ENCODE results near the gene IL17RD.

IL17RD gene

DNA sequence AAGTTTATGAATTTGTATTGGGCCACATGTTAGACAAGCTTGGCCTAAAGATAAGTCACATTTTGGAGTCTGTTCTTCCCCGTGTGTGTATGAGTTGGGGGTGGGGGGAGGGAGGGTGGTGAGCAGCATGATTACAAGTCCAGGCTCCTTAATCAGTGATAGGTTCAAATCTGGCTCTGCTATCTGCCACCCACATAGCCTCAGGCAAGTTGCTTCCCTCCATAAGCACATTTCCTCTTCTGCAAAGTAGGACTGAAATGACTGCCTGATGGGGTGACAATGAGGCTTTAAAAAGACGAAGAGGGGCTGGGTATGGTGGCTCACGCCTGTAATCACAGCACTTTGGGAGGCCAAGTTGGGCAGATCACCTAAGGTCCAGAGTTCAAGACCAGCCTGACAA lies 105.7 kb downstream of the IL17RD start:
- peak overlapping the region; percentile 0 for H2BK5ac ChIP-seq (ENCODE audit: low read depth, low read length, poor library complexity)
- H3K23ac ChIP-seq (ENCODE audit: low read length): no peak overlapping the region
- H3K4me1 ChIP-seq (ENCODE audit: control insufficient read depth in 1 of 2, insufficient read depth in 2 of 2, low read length in 2 of 2): peaks cover 8 to 13% of the 10 kb centered on the region in 2 experiments
- no peak overlapping the region for H4K12ac ChIP-seq (ENCODE audit: low read depth, low read length)
- no peak overlapping the region for H4K8ac ChIP-seq (ENCODE audit: low read depth, low read length)
- no peak overlapping the region for H3K4me2 ChIP-seq (ENCODE audit: low read length)
- WGBS (ENCODE audit: extremely low coverage, insufficient coverage, insufficient read length): no CpG with 5 or more reads among the region's 3 CpGs
- DNase-seq: no peak
- no peak overlapping the region for H2BK120ac ChIP-seq (ENCODE audit: insufficient read depth, low read length, poor library complexity)
- H3K9me3 ChIP-seq (ENCODE audit: insufficient read depth, low read depth, low read length): peaks cover 2% of the 10 kb centered on the region
- no peak overlapping the region for H2AK5ac ChIP-seq (ENCODE audit: low read length)
- H2BK12ac ChIP-seq (ENCODE audit: low read length): peak overlapping the region; percentile 71
- no peak overlapping the region for H4K91ac ChIP-seq (ENCODE audit: low read depth, low read length)
- H3K4ac ChIP-seq (ENCODE audit: low read depth, low read length): no peak overlapping the region
- H2AFZ ChIP-seq (ENCODE audit: insufficient read depth, low read length, poor library complexity): no peak overlapping the region
- H3K14ac ChIP-seq (ENCODE audit: low read length): no peak overlapping the region
- no peaks in the 10 kb centered on the region for H3K27me3 ChIP-seq (ENCODE audit: insufficient read depth, low read length)
- H3K36me3 ChIP-seq (ENCODE audit: control insufficient read depth in 1 of 2, insufficient read depth in 2 of 2, low read length in 2 of 2): no peaks in the 10 kb centered on the region
- H3K79me2 ChIP-seq (ENCODE audit: control insufficient read depth, insufficient read depth, low read length, poor library complexity): peaks cover 2% of the 10 kb centered on the region
- H3K9ac ChIP-seq (ENCODE audit: low read length): no peak overlapping the region
- no peak overlapping the region for H3K18ac ChIP-seq (ENCODE audit: low read length)
- H3K4me3 ChIP-seq (ENCODE audit: low read depth, low read length): no peak overlapping the region
- peaks cover 5% of the 10 kb centered on the region for H3K79me1 ChIP-seq (ENCODE audit: low read length)
- no peak overlapping the region for H3K27ac ChIP-seq (ENCODE audit: low read depth, low read length)

DNA sequence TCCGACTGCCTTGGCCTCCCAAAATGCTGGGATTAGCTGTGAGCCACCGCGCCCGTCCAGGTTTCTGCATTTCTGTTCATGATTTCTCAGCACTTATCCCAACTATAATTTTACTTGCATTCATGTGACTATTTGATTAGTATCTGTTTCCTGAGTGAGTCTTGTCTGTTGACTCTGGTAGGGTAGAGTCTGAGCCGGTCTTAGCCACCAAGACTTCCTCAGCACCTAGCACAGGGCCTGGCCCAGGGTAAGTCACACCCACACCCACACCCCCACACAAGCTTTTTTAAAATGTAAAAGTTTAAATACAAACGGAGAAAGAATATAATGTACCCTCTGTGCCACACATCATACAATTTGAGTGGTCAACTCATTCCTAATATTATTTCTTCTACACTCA lies 107.8 kb downstream of the IL17RD start:
- Histone ChIP-seq H3K79me2 (ENCODE audit: control insufficient read depth, insufficient read depth, low read length, poor library complexity) (peaks cover 2% of the 10 kb centered on the region), H4K12ac (ENCODE audit: low read depth, low read length) (no peak overlapping the region), H3K14ac (ENCODE audit: low read length) (no peak overlapping the region), H2AK5ac (ENCODE audit: low read length) (no peak overlapping the region), H3K4me1 (ENCODE audit: control insufficient read depth in 1 of 2, insufficient read depth in 2 of 2, low read length in 2 of 2) (peaks cover 2 to 16% of the 10 kb centered on the region in 2 experiments), H3K27ac (ENCODE audit: low read depth, low read length) (no peak overlapping the region), H3K36me3 (ENCODE audit: control insufficient read depth in 1 of 2, insufficient read depth in 2 of 2, low read length in 2 of 2) (no peaks in the 10 kb centered on the region), H2BK5ac (ENCODE audit: low read depth, low read length, poor library complexity) (no peak overlapping the region), H3K18ac (ENCODE audit: low read length) (no peak overlapping the region), H3K23ac (ENCODE audit: low read length) (no peak overlapping the region), H3K4me3 (ENCODE audit: low read depth, low read length) (no peak overlapping the region), H2BK120ac (ENCODE audit: insufficient read depth, low read length, poor library complexity) (no peak overlapping the region), H3K4me2 (ENCODE audit: low read length) (no peak overlapping the region), H3K79me1 (ENCODE audit: low read length) (peaks cover 5% of the 10 kb centered on the region), H3K4ac (ENCODE audit: low read depth, low read length) (no peak overlapping the region), H3K9ac (ENCODE audit: low read length) (no peak overlapping the region), H4K8ac (ENCODE audit: low read depth, low read length) (no peak overlapping the region), H3K9me3 (ENCODE audit: insufficient read depth, low read depth, low read length) (no peaks in the 10 kb centered on the region), H4K91ac (ENCODE audit: low read depth, low read length) (no peak overlapping the region), H2AFZ (ENCODE audit: insufficient read depth, low read length, poor library complexity) (no peak overlapping the region), H2BK12ac (ENCODE audit: low read length) (no peak overlapping the region), H3K27me3 (ENCODE audit: insufficient read depth, low read length) (no peaks in the 10 kb centered on the region)
- no CpG with 5 or more reads among the region's 6 CpGs for WGBS (ENCODE audit: extremely low coverage, insufficient coverage, insufficient read length)
- DNase-seq: no peak

DNA sequence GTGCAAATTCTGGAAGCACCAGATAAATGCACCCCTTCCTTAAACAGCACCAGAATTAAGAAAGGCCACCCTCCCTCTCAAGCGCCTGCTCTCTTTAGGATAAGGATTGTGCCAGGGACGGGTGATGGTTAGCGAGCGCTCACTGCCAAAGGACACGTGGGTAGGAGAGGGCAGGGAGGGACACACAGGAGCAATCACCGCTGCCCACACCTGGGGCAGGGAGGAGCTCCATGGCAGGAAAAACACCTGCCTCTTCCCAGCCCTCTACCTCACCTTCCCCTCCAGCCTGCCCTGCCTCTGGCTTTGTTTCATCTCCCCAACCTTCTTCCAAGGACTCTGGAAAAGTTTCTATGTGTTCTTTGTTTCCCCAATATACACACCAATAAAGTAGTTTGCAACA lies 112.0 kb downstream of the IL17RD start:
- Histone ChIP-seq H3K18ac (ENCODE audit: low read length) (no peak overlapping the region), H4K8ac (ENCODE audit: low read depth, low read length) (no peak overlapping the region), H3K27ac (ENCODE audit: low read depth, low read length) (no peak overlapping the region), H2BK120ac (ENCODE audit: insufficient read depth, low read length, poor library complexity) (no peak overlapping the region), H3K36me3 (ENCODE audit: control insufficient read depth in 1 of 2, insufficient read depth in 2 of 2, low read length in 2 of 2) (no peaks in the 10 kb centered on the region), H3K4ac (ENCODE audit: low read depth, low read length) (no peak overlapping the region), H3K79me2 (ENCODE audit: control insufficient read depth, insufficient read depth, low read length, poor library complexity) (no peaks in the 10 kb centered on the region), H2AFZ (ENCODE audit: insufficient read depth, low read length, poor library complexity) (no peak overlapping the region), H4K12ac (ENCODE audit: low read depth, low read length) (no peak overlapping the region), H2BK5ac (ENCODE audit: low read depth, low read length, poor library complexity) (no peak overlapping the region), H3K14ac (ENCODE audit: low read length) (no peak overlapping the region), H3K4me3 (ENCODE audit: low read depth, low read length) (no peak overlapping the region), H4K91ac (ENCODE audit: low read depth, low read length) (no peak overlapping the region), H3K23ac (ENCODE audit: low read length) (no peak overlapping the region), H3K9ac (ENCODE audit: low read length) (no peak overlapping the region), H3K4me1 (ENCODE audit: control insufficient read depth in 1 of 2, insufficient read depth in 2 of 2, low read length in 2 of 2) (peaks cover 0 to 5% of the 10 kb centered on the region in 2 experiments), H3K9me3 (ENCODE audit: insufficient read depth, low read depth, low read length) (no peaks in the 10 kb centered on the region), H3K27me3 (ENCODE audit: insufficient read depth, low read length) (no peaks in the 10 kb centered on the region), H2AK5ac (ENCODE audit: low read length) (no peak overlapping the region), H3K79me1 (ENCODE audit: low read length) (no peaks in the 10 kb centered on the region), H2BK12ac (ENCODE audit: low read length) (no peak overlapping the region), H3K4me2 (ENCODE audit: low read length) (no peak overlapping the region)
- no CpG with 5 or more reads among the region's 6 CpGs for WGBS (ENCODE audit: extremely low coverage, insufficient coverage, insufficient read length)
- no peak for DNase-seq

DNA sequence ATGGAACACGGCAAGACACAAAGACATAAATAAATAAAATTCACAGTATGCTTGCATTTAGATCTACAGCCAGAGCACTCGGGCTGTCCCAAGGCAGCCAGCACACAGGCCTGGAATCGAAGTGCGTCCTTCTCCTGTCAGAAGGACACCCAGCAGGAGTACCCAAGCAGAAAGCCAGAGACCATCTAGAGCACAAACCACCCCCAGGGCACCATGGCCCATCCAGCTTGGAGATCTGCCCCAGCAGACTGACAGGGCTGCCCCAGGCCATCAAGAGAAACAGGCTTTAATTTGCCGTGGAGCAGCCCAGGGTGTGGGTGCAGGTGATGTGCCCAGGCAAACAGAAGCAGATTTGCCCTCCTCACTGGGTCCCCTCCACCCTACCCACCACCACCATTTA lies 112.5 kb downstream of the IL17RD start:
- H3K79me2 ChIP-seq (ENCODE audit: control insufficient read depth, insufficient read depth, low read length, poor library complexity): no peaks in the 10 kb centered on the region
- H3K27ac ChIP-seq (ENCODE audit: low read depth, low read length): no peak overlapping the region
- peaks cover 3 to 9% of the 10 kb centered on the region in 2 experiments for H3K4me1 ChIP-seq (ENCODE audit: control insufficient read depth in 1 of 2, insufficient read depth in 2 of 2, low read length in 2 of 2)
- H2BK120ac ChIP-seq (ENCODE audit: insufficient read depth, low read length, poor library complexity): no peak overlapping the region
- peaks cover 2% of the 10 kb centered on the region for H3K9me3 ChIP-seq (ENCODE audit: insufficient read depth, low read depth, low read length)
- no peak overlapping the region for H2BK12ac ChIP-seq (ENCODE audit: low read length)
- DNase-seq: no peak
- H3K23ac ChIP-seq (ENCODE audit: low read length): no peak overlapping the region
- H2AK5ac ChIP-seq (ENCODE audit: low read length): no peak overlapping the region
- H2AFZ ChIP-seq (ENCODE audit: insufficient read depth, low read length, poor library complexity): no peak overlapping the region
- H4K8ac ChIP-seq (ENCODE audit: low read depth, low read length): no peak overlapping the region
- H4K91ac ChIP-seq (ENCODE audit: low read depth, low read length): no peak overlapping the region
- no peak overlapping the region for H3K18ac ChIP-seq (ENCODE audit: low read length)
- H3K9ac ChIP-seq (ENCODE audit: low read length): no peak overlapping the region
- no peaks in the 10 kb centered on the region for H3K27me3 ChIP-seq (ENCODE audit: insufficient read depth, low read length)
- no peaks in the 10 kb centered on the region for H3K36me3 ChIP-seq (ENCODE audit: control insufficient read depth in 1 of 2, insufficient read depth in 2 of 2, low read length in 2 of 2)
- H3K14ac ChIP-seq (ENCODE audit: low read length): no peak overlapping the region
- no CpG with 5 or more reads among the region's 5 CpGs for WGBS (ENCODE audit: extremely low coverage, insufficient coverage, insufficient read length)
- H3K4me2 ChIP-seq (ENCODE audit: low read length): no peak overlapping the region
- no peak overlapping the region for H3K4me3 ChIP-seq (ENCODE audit: low read depth, low read length)
- no peak overlapping the region for H4K12ac ChIP-seq (ENCODE audit: low read depth, low read length)
- H3K79me1 ChIP-seq (ENCODE audit: low read length): no peaks in the 10 kb centered on the region
- no peak overlapping the region for H2BK5ac ChIP-seq (ENCODE audit: low read depth, low read length, poor library complexity)
- H3K4ac ChIP-seq (ENCODE audit: low read depth, low read length): no peak overlapping the region

Measured in trophoblast cell (in vitro differentiated cells and primary cell).